ENCODE results near the gene KIF16B. TPM values are rescaled to one million over a fixed set of nuclear protein-coding genes. Genes with fewer than 3 reads are reported as not detected.
"Not testable (repeated sequence)": the region's sequence is repeated elsewhere in the genome, so short reads cannot be mapped to it uniquely, and the experiment has no call there.

The KIF16B gene
- total RNA-seq, 1 donor from 2014 or later: 7.0 TPM

DNA sequence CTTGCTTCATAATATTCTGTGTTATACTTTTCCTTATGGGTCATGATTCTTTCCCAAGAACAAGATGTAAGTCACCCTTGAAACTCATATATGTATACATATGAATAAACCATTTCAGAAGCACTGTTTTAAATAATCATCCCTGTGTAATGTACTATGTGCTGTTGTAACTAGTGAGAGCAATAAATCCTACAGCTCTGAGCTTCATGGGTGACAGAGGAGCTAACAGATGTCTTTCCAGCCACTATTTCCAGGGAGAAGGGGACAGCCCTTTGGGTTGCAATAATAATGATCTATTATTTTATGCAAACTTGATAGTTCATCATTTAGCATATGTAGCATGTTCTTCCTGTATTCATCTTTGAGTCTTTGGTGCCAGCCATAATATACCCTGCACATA is 342.8 kb downstream of the KIF16B start:
- no peaks in the 10 kb centered on the region for H3K27me3 Mint-ChIP-seq (ENCODE audit: low read depth, unreplicated experiment)

DNA sequence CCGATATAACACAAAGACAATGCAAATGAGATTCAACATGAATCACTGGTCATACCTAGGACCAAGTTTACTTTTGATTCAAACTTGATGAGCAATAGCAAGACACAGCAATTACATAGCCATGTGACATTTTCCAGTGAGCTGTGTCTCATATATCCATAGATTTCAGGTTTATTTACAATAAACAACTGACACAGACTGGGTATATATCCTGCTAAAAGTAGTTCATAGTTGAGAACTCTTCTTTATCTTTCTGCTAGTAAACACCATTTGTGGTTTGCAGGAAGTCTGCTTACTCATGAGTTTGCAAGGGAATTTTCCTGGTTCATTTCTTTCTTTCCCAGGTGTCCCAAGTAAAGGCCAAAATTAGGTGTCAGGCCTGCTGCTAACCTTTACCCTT is 343.4 kb downstream of the KIF16B start:
- Mint-ChIP-seq H3K27ac (ENCODE audit: unreplicated experiment) (no peak overlapping the region), H3K36me3 (ENCODE audit: low read depth, unreplicated experiment) (no peaks in the 10 kb centered on the region), H3K9me3 (ENCODE audit: unreplicated experiment) (peaks cover 4% of the 10 kb centered on the region), H3K4me1 (ENCODE audit: low read depth, unreplicated experiment) (no peaks in the 10 kb centered on the region), H3K27me3 (ENCODE audit: low read depth, unreplicated experiment) (no peaks in the 10 kb centered on the region), H3K4me3 (ENCODE audit: unreplicated experiment) (no peak overlapping the region)
- no peaks in the 10 kb centered on the region for H3K4me1 ChIP-seq (ENCODE audit: insufficient read depth, low read length)
- no peaks in the 10 kb centered on the region for H3K9me3 ChIP-seq (ENCODE audit: insufficient read depth, low read depth, low read length)
- FAIRE-seq: no peak
- TF ChIP-seq EZH2 (IDR thresholded peaks at IDR 0.05; ENCODE audit: insufficient read depth, low read length) (no peak), CTCF (IDR thresholded peaks at IDR 0.05; ENCODE audit: insufficient read depth, low read depth, low read length) (no peak)
- no peak overlapping the region for H3K4me3 ChIP-seq (ENCODE audit: insufficient read depth, low read depth, low read length)
- H4K20me1 ChIP-seq (ENCODE audit: insufficient read depth, low read length): no peaks in the 10 kb centered on the region
- H3K27me3 ChIP-seq (ENCODE audit: insufficient read depth, low read length): no peaks in the 10 kb centered on the region
- H3K27ac ChIP-seq (ENCODE audit: low read depth, low read length): no peak overlapping the region
- DNase-seq (ENCODE audit: low read depth): no peak
- H3K4me2 ChIP-seq (ENCODE audit: low read length): no peak overlapping the region
- no peak overlapping the region for H2AFZ ChIP-seq (ENCODE audit: low read depth, low read length)
- H3K36me3 ChIP-seq (ENCODE audit: insufficient read depth, low read length): no peaks in the 10 kb centered on the region
- no peak overlapping the region for H3K9ac ChIP-seq (ENCODE audit: low read length)
- no peaks in the 10 kb centered on the region for H3K79me2 ChIP-seq (ENCODE audit: insufficient read depth, low read length)

More for the DNA sequence above, 342.8 kb downstream of the KIF16B start:
- no peaks in the 10 kb centered on the region for H3K79me2 ChIP-seq (ENCODE audit: insufficient read depth, low read length)
- no peaks in the 10 kb centered on the region for H3K36me3 ChIP-seq (ENCODE audit: insufficient read depth, low read length)
- no peak overlapping the region for H3K4me3 Mint-ChIP-seq (ENCODE audit: unreplicated experiment)
- no peaks in the 10 kb centered on the region for H3K9me3 ChIP-seq (ENCODE audit: insufficient read depth, low read depth, low read length)
- H3K4me1 ChIP-seq (ENCODE audit: insufficient read depth, low read length): no peaks in the 10 kb centered on the region
- no peak overlapping the region for H3K27ac ChIP-seq (ENCODE audit: low read depth, low read length)
- H3K4me3 ChIP-seq (ENCODE audit: insufficient read depth, low read depth, low read length): no peak overlapping the region
- TF ChIP-seq CTCF (IDR thresholded peaks at IDR 0.05; ENCODE audit: insufficient read depth, low read depth, low read length) (no peak), EZH2 (IDR thresholded peaks at IDR 0.05; ENCODE audit: insufficient read depth, low read length) (no peak)
- H3K4me1 Mint-ChIP-seq (ENCODE audit: low read depth, unreplicated experiment): no peaks in the 10 kb centered on the region
- H3K9ac ChIP-seq (ENCODE audit: low read length): no peak overlapping the region
- H2AFZ ChIP-seq (ENCODE audit: low read depth, low read length): no peak overlapping the region
- no peaks in the 10 kb centered on the region for H3K36me3 Mint-ChIP-seq (ENCODE audit: low read depth, unreplicated experiment)
- H3K9me3 Mint-ChIP-seq (ENCODE audit: unreplicated experiment): peaks cover 5% of the 10 kb centered on the region
- H3K27ac Mint-ChIP-seq (ENCODE audit: unreplicated experiment): no peak overlapping the region
- no peaks in the 10 kb centered on the region for H3K27me3 ChIP-seq (ENCODE audit: insufficient read depth, low read length)
- no peak for DNase-seq (ENCODE audit: low read depth)
- H3K4me2 ChIP-seq (ENCODE audit: low read length): no peak overlapping the region
- no peaks in the 10 kb centered on the region for H4K20me1 ChIP-seq (ENCODE audit: insufficient read depth, low read length)
- FAIRE-seq: no peak

GRCh38 chr20:16228722-16229121 is 344.5 kb downstream of the KIF16B start:
- H2AFZ ChIP-seq (ENCODE audit: low read depth, low read length): no peak overlapping the region
- FAIRE-seq (no peak), DNase-seq (ENCODE audit: low read depth) (no peak)
- H3K27ac ChIP-seq (ENCODE audit: low read depth, low read length): no peak overlapping the region
- H3K9me3 ChIP-seq (ENCODE audit: insufficient read depth, low read depth, low read length): no peaks in the 10 kb centered on the region
- H4K20me1 ChIP-seq (ENCODE audit: insufficient read depth, low read length): no peaks in the 10 kb centered on the region
- Mint-ChIP-seq H3K9me3 (ENCODE audit: unreplicated experiment) (peaks cover 3% of the 10 kb centered on the region), H3K36me3 (ENCODE audit: low read depth, unreplicated experiment) (no peaks in the 10 kb centered on the region), H3K27ac (ENCODE audit: unreplicated experiment) (no peak overlapping the region), H3K4me3 (ENCODE audit: unreplicated experiment) (no peak overlapping the region), H3K4me1 (ENCODE audit: low read depth, unreplicated experiment) (no peaks in the 10 kb centered on the region), H3K27me3 (ENCODE audit: low read depth, unreplicated experiment) (no peaks in the 10 kb centered on the region)
- H3K27me3 ChIP-seq (ENCODE audit: insufficient read depth, low read length): no peaks in the 10 kb centered on the region
- no peaks in the 10 kb centered on the region for H3K4me1 ChIP-seq (ENCODE audit: insufficient read depth, low read length)
- no peak overlapping the region for H3K4me2 ChIP-seq (ENCODE audit: low read length)
- no peaks in the 10 kb centered on the region for H3K79me2 ChIP-seq (ENCODE audit: insufficient read depth, low read length)
- H3K9ac ChIP-seq (ENCODE audit: low read length): no peak overlapping the region
- no peak overlapping the region for H3K4me3 ChIP-seq (ENCODE audit: insufficient read depth, low read depth, low read length)
- TF ChIP-seq CTCF (IDR thresholded peaks at IDR 0.05; ENCODE audit: insufficient read depth, low read depth, low read length): no peak
- no peak for TF ChIP-seq EZH2 (IDR thresholded peaks at IDR 0.05; ENCODE audit: insufficient read depth, low read length)
- no peaks in the 10 kb centered on the region for H3K36me3 ChIP-seq (ENCODE audit: insufficient read depth, low read length)

DNA sequence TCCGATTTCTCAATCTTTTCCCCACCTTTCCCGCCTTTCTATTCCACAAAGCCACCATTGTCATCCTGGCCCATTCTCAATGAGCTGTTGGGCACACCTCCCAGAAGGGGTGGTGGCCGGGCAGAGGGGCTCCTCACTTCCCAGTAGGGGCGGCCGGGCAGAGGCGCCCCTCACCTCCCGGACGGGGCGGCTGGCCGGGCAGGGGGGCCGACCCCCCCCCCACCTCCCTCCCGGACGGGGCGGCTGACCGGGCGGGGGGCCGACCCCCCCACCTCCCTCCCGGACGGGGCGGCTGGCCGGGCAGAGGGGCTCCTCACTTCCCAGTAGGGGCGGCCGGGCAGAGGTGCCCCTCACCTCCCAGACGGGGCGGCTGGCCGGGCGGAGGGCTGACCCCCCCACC is 346.3 kb downstream of the KIF16B start:
- H3K27ac Mint-ChIP-seq (ENCODE audit: unreplicated experiment); H3K9me3 ChIP-seq (ENCODE audit: insufficient read depth, low read depth, low read length); H3K4me3 ChIP-seq (ENCODE audit: insufficient read depth, low read depth, low read length); H3K4me1 Mint-ChIP-seq (ENCODE audit: low read depth, unreplicated experiment); H3K36me3 ChIP-seq (ENCODE audit: insufficient read depth, low read length); H3K9me3 Mint-ChIP-seq (ENCODE audit: unreplicated experiment); H3K36me3 Mint-ChIP-seq (ENCODE audit: low read depth, unreplicated experiment); H3K79me2 ChIP-seq (ENCODE audit: insufficient read depth, low read length); H4K20me1 ChIP-seq (ENCODE audit: insufficient read depth, low read length); DNase-seq (ENCODE audit: low read depth); FAIRE-seq; H3K27me3 Mint-ChIP-seq (ENCODE audit: low read depth, unreplicated experiment); H3K4me2 ChIP-seq (ENCODE audit: low read length); H3K27ac ChIP-seq (ENCODE audit: low read depth, low read length); H2AFZ ChIP-seq (ENCODE audit: low read depth, low read length); H3K4me1 ChIP-seq (ENCODE audit: insufficient read depth, low read length); H3K4me3 Mint-ChIP-seq (ENCODE audit: unreplicated experiment); H3K27me3 ChIP-seq (ENCODE audit: insufficient read depth, low read length); H3K9ac ChIP-seq (ENCODE audit: low read length): not testable (repeated sequence)

Data from astrocyte (in vitro differentiated cells and primary cell).